Pancreas (tissue), 10 donors: ENCODE data around the gene RAD51B. TPM values are rescaled to one million over a fixed set of nuclear protein-coding genes. Genes with fewer than 3 reads are reported as not detected.

Experiments used
- ATAC-seq, 4 donors: fragments of 200-7000 bp; cut with Tn5 transposase; one replicate each; pipeline versions ENCODE4 v1.8.0 to v1.9.1; 2020; ENCODE audit warnings: mild to moderate bottlenecking in 4 of 4, moderate library complexity in 4 of 4
- DNase-seq, 6 donors: peaks; one replicate each; pipeline ENCODE4 v3.0.0-alpha.2; 2020
- FAIRE-seq: peaks from 2 replicates; lab custom pipeline; 2012; peaks lifted over from hg19 to GRCh38; lab: Jason Lieb, UNC
- H3K27ac ChIP-seq, 4 donors: fragments of 200-600 bp; sonication (generic); 1 replicate in 3 of 4; 2 replicates in 1 of 4; pipeline versions ENCODE4 v1.5.0 to v1.8.0; 2020
- H3K27me3 ChIP-seq, 4 donors: fragments of 200-600 bp; one replicate each; pipeline ENCODE4 v1.8.0; 2021
- H3K36me3 ChIP-seq, 3 donors: fragments of 200-600 bp; sonication (generic) in 1 of 3; one replicate each; pipeline versions ENCODE4 v1.5.0 to v1.8.0; 2020 to 2021
- H3K4me1 ChIP-seq, 3 donors: fragments of 200-600 bp; one replicate each; pipeline ENCODE4 v1.8.0; 2021
- H3K4me3 ChIP-seq, 4 donors: fragments of 200-600 bp; sonication (generic) in 2 of 4; one replicate each; pipeline versions ENCODE4 v1.5.0 to v1.8.0; 2020 to 2021
- H3K9me3 ChIP-seq, 4 donors: fragments of 200-600 bp; one replicate each; pipeline ENCODE4 v1.8.0; 2021
- WGBS, 2 donors: extraction: QIAGEN DNeasy Blood & Tissue Kit; methylation state at CpG; one replicate each; pipeline ENCODE4 v1.1.7; 2013; 5-methylcytosine and 5-hydroxymethylcytosine counted together
- intact Hi-C, 3 donors: fragments of 100-400 bp; cut with DNase I; formaldehyde crosslinking; loops; one replicate each; pipeline versions ENCODE4 v1.11.1 to v1.14.2; 2022
- polyA plus RNA-seq, 2 donors: library from polyadenylated mRNA; stranded (reverse); fragments of 200-250 nt; gene quantifications; one replicate each; pipeline ENCODE4 v1.2.3, GENCODE V29; 2013
- total RNA-seq, 6 donors: library from RNA; stranded (reverse); fragmentation: NEBNext Ultra II Directional in 4 of 6; extraction: Animal tissue kit (Norgen Biotek cat#: 25700) in 4 of 6; gene quantifications; one replicate each; pipeline versions ENCODE4 v1.2.1 to v1.2.4, GENCODE V29; 2021 to 2023
- TF ChIP-seq, protein P1 (sequence below), 4 donors: fragments of 200-600 bp; sonication (generic) in 3 of 4; IDR thresholded peaks; one replicate each; pipeline versions ENCODE4 v1.5.0 to v1.8.0; 2021; ENCODE audit warnings: antibody characterized with exemption in 4 of 4
- donor health status: healthy with polysubstance abuse.
- donor health status: DM: no; HTN: no; CAD: no; lungs with moderate emphysema.
- donor health status: DM: no; HTN: no; CAD: no.
- donor health status: control.
- donor health status: control.
- donor health status: Bipolar disorder and iron deficiency.
- donor health status: DM: yes; HTN: yes; CAD: no.
- donor health status: DM: no; HTN: no; CAD: no.
- donor health status: DM: no; HTN: no; CAD: no.
- donor health status: DM: yes; HTN: yes; CAD: no.

RAD51B gene
- total and polyA plus RNA-seq, 8 donors, result 1.1 to 17.3 (median 5.8) TPM

DNA sequence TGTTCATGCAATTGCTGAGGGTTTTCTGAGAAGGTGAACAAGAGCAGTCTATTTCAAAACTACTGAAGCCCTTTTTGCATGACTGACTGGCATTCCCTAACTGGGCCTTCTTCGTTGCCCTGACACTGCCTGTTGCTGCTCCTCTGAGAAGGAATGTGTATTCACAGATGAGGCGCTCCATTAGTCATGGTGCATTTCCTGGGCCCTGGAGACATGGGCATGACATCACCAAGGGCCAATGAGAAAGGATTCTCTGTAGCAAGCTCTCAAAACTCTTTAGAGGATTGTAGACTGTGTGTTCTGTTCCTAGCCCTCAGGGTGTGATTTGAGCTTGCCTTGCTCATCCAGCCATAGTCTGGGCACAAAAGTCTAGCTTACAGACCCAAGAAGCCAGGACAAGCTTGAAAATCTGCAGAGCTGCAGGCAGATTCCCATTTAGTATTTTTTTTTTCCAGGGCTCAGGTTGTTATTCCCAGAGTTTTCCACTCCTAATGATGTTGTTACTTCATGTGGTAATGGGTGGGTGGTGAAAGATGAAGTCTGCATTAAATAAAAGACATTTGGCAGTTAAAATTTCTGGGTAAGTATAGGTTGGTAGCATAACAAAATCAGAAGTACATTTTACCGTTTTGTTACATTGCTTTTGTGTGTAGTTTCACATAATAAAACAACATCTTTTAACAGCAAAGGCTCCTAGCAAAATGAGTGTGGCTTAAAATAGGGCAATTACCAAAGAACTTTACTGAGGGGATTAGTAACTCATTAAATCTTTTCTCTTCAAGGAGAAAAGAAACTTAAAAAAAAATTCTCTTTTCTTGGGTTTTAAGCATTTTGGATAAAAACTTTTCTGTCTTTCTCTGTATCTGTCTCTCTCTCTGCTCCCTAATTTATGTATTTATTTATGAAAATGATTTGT is 318.4 kb downstream of the RAD51B start:
- ATAC-seq (peak; percentile 23 to 65 (median 52)), DNase-seq (peak in 2 of 6 donors; percentile 29 to 30), FAIRE-seq (peak; percentile 41)
- Histone ChIP-seq H3K4me3 (no peak overlapping the region), H3K27me3 (no peaks in the 10 kb centered on the region), H3K9me3 (no peaks in the 10 kb centered on the region), H3K36me3 (no peaks in the 10 kb centered on the region), H3K4me1 (peaks cover 34 to 45% (median 38%) of the 10 kb centered on the region in 3 donors), H3K27ac (peak overlapping the region in 1 of 4 donors; percentile 46)
- TF ChIP-seq, protein P1, sequence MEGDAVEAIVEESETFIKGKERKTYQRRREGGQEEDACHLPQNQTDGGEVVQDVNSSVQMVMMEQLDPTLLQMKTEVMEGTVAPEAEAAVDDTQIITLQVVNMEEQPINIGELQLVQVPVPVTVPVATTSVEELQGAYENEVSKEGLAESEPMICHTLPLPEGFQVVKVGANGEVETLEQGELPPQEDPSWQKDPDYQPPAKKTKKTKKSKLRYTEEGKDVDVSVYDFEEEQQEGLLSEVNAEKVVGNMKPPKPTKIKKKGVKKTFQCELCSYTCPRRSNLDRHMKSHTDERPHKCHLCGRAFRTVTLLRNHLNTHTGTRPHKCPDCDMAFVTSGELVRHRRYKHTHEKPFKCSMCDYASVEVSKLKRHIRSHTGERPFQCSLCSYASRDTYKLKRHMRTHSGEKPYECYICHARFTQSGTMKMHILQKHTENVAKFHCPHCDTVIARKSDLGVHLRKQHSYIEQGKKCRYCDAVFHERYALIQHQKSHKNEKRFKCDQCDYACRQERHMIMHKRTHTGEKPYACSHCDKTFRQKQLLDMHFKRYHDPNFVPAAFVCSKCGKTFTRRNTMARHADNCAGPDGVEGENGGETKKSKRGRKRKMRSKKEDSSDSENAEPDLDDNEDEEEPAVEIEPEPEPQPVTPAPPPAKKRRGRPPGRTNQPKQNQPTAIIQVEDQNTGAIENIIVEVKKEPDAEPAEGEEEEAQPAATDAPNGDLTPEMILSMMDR (IDR thresholded peaks at IDR 0.05), result no peak
- intact Hi-C loops, result no loop called here
- WGBS, 2 donors, result 75 to 80% methylated on average over 3 of the region's 3 CpGs

DNA sequence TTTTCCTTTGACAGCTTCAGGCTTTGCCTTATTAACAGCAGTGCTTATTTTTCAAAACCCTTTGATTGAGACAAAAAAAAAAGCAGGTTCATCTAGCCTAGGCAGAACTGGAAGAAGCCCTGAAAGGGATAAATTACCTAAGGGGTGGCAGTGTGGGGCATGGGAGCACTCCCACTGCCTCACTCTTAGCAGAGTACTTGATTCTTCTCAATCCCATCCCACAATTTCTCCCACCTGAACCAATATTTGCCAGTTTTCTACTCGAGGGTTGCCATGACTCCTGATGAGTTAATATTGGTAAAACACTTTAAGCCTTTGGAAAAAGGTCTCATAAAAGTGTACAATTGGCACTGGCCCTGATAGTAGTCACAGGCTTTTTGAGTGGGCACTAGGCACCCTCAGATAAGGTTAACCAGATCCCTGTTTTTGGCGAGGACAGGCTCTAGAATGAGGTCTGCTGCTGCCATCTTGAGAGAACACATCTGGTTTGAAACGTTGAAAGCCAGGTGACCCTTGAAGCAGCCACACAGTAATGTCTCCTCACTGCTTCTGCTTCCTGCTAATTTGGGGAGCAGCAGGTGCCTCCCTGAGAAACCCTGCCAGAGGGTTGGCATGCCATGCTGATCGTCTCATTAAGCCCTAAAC is 320.0 kb downstream of the RAD51B start:
- Histone ChIP-seq H3K27ac (peak overlapping the region; percentile 56 to 87 (median 76)), H3K4me3 (no peak overlapping the region), H3K4me1 (peaks cover 49 to 61% (median 54%) of the 10 kb centered on the region in 3 donors), H3K27me3 (no peaks in the 10 kb centered on the region), H3K36me3 (no peaks in the 10 kb centered on the region), H3K9me3 (no peaks in the 10 kb centered on the region)
- intact Hi-C loops, result no loop called here
- ATAC-seq, result peak in 2 of 4 donors; percentile 4 to 11
- 57 to 61% methylated on average over 4 of the region's 4 CpGs for WGBS, 2 donors
- TF ChIP-seq, protein P1 (IDR thresholded peaks at IDR 0.05), result no peak
- DNase-seq, result no peak
- no peak for FAIRE-seq

DNA sequence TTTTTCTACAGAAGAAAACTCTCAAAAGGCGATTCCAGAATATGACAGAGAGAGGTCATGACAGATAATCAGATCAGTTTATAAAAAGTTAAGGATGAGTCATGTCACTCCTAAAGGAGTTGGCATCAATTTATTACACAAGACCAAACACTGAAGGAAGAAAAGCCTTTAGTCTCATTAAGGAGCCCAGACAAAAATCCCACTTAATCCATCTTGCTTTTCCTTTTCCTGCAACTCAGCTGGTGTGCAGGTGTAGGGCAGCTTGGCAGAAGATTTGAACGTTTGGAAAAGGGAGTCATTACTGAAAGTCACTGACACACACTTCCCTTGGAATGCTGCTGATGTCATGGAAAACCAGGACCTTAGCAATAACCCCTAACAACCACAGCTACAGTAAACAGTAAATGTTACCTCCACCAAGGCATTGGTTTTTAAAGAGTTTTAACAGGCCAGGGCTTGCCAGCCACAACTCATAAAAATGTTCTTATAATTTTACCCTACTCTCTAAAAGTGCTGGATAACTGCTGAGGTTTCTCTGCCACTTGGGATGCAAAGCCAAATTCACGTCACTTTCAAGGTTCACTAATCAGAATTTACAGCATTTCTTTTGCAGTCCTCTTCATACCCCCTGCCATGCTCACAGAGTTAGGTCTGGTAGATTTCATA is 320.6 kb downstream of the RAD51B start:
- intact Hi-C loops, result no loop called here
- H3K27me3 ChIP-seq, result no peaks in the 10 kb centered on the region
- no peaks in the 10 kb centered on the region for H3K36me3 ChIP-seq
- TF ChIP-seq, protein P1 (IDR thresholded peaks at IDR 0.05), result no peak
- H3K9me3 ChIP-seq, result no peaks in the 10 kb centered on the region
- DNase-seq (peak in 3 of 6 donors; percentile 45 to 72 (median 61)), ATAC-seq (peak; percentile 54 to 76 (median 69)), FAIRE-seq (peak; percentile 93)
- H3K27ac ChIP-seq, result peak overlapping the region; percentile 56 to 87 (median 76)
- H3K4me3 ChIP-seq, result no peak overlapping the region
- WGBS, 2 donors, result 22 to 24% methylated on average over 3 of the region's 3 CpGs
- H3K4me1 ChIP-seq, result peaks cover 55 to 67% (median 60%) of the 10 kb centered on the region in 3 donors

DNA sequence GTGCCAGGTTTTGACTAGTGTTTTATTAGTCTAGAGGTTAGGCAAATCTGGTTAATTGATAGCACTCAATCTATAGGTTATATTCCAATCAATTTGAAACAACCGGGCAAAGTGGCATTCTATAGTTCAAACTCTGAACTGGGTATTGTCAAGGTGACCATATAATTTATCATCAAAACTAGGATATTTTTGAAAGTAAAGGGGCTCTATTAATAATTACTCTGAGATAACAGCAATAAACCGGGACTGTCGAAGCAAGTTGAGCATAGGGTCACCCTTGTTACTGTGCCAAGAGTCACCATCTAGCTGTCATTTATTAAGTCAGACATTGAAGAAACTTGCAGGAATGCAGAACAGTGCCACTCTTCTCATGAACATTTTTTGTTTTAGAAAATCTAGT is 321.2 kb downstream of the RAD51B start:
- intact Hi-C loops, result no loop called here
- WGBS, 2 donors, result 16 to 18% methylated on average over 3 of the region's 3 CpGs
- Histone ChIP-seq H3K4me3 (no peak overlapping the region), H3K36me3 (no peaks in the 10 kb centered on the region), H3K9me3 (no peaks in the 10 kb centered on the region), H3K4me1 (peaks cover 56 to 73% (median 66%) of the 10 kb centered on the region in 3 donors), H3K27me3 (no peaks in the 10 kb centered on the region), H3K27ac (peak overlapping the region; percentile 56 to 87 (median 76))
- peak in 1 of 4 donors; percentile 3 for ATAC-seq
- TF ChIP-seq, protein P1 (IDR thresholded peaks at IDR 0.05), result no peak
- FAIRE-seq, result no peak
- DNase-seq, result no peak
